ENCODE measurements around the gene WNT9B.

WNT9B gene

GRCh38 chr17:46876926-46877325 lies 25.5 kb downstream of the WNT9B start:
- no peaks in the 10 kb centered on the region for H3K36me3 Mint-ChIP-seq (ENCODE audit: low read depth)
- no peaks in the 10 kb centered on the region for H3K27me3 Mint-ChIP-seq (ENCODE audit: low read depth)
- no peaks in the 10 kb centered on the region for H3K4me1 Mint-ChIP-seq (ENCODE audit: low read depth)
- no peak overlapping the region for H3K4me3 Mint-ChIP-seq
- H3K27ac Mint-ChIP-seq, result no peak overlapping the region
- H3K9me3 Mint-ChIP-seq, result no peaks in the 10 kb centered on the region

GRCh38 chr17:46877466-46877865 lies 26.1 kb downstream of the WNT9B start:
- no peak overlapping the region for H3K4me3 Mint-ChIP-seq
- no peaks in the 10 kb centered on the region for H3K36me3 Mint-ChIP-seq (ENCODE audit: low read depth)
- H3K4me1 Mint-ChIP-seq (ENCODE audit: low read depth), result no peaks in the 10 kb centered on the region
- H3K9me3 Mint-ChIP-seq, result no peaks in the 10 kb centered on the region
- H3K27me3 Mint-ChIP-seq (ENCODE audit: low read depth), result no peaks in the 10 kb centered on the region
- H3K27ac Mint-ChIP-seq, result no peak overlapping the region

GRCh38 chr17:46878055-46878454 lies 26.7 kb downstream of the WNT9B start:
- H3K4me3 Mint-ChIP-seq, result no peak overlapping the region
- no peaks in the 10 kb centered on the region for H3K4me1 Mint-ChIP-seq (ENCODE audit: low read depth)
- H3K27ac Mint-ChIP-seq, result no peak overlapping the region
- no peaks in the 10 kb centered on the region for H3K9me3 Mint-ChIP-seq
- no peaks in the 10 kb centered on the region for H3K36me3 Mint-ChIP-seq (ENCODE audit: low read depth)
- no peaks in the 10 kb centered on the region for H3K27me3 Mint-ChIP-seq (ENCODE audit: low read depth)

GRCh38 chr17:46879101-46879500 lies 27.7 kb downstream of the WNT9B start:
- no peak overlapping the region for H3K27ac Mint-ChIP-seq
- no peaks in the 10 kb centered on the region for H3K36me3 Mint-ChIP-seq (ENCODE audit: low read depth)
- no peaks in the 10 kb centered on the region for H3K4me1 Mint-ChIP-seq (ENCODE audit: low read depth)
- H3K27me3 Mint-ChIP-seq (ENCODE audit: low read depth), result no peaks in the 10 kb centered on the region
- H3K4me3 Mint-ChIP-seq, result no peak overlapping the region
- no peaks in the 10 kb centered on the region for H3K9me3 Mint-ChIP-seq

- Mint-ChIP-seq H3K27ac (no peak overlapping the region), H3K9me3 (no peaks in the 10 kb centered on the region), H3K4me3 (no peak overlapping the region), H3K27me3 (ENCODE audit: low read depth) (no peaks in the 10 kb centered on the region), H3K4me1 (ENCODE audit: low read depth) (no peaks in the 10 kb centered on the region), H3K36me3 (ENCODE audit: low read depth) (no peaks in the 10 kb centered on the region)
Observed at GRCh38 chr17:46881015-46881414, 29.6 kb downstream of the WNT9B start.

GRCh38 chr17:46882666-46883065 lies 31.3 kb downstream of the WNT9B start:
- Mint-ChIP-seq H3K27ac (no peak overlapping the region), H3K9me3 (no peaks in the 10 kb centered on the region), H3K4me1 (ENCODE audit: low read depth) (no peaks in the 10 kb centered on the region), H3K36me3 (ENCODE audit: low read depth) (no peaks in the 10 kb centered on the region), H3K4me3 (no peak overlapping the region), H3K27me3 (ENCODE audit: low read depth) (peaks cover 7% of the 10 kb centered on the region)

GRCh38 chr17:46883871-46884520 lies 32.6 kb downstream of the WNT9B start:
- Mint-ChIP-seq H3K27ac (no peak overlapping the region), H3K9me3 (no peaks in the 10 kb centered on the region), H3K27me3 (ENCODE audit: low read depth) (peaks cover 12% of the 10 kb centered on the region), H3K4me1 (ENCODE audit: low read depth) (no peaks in the 10 kb centered on the region), H3K36me3 (ENCODE audit: low read depth) (no peaks in the 10 kb centered on the region), H3K4me3 (no peak overlapping the region)

GRCh38 chr17:46884552-46884951 lies 33.2 kb downstream of the WNT9B start:
- no peaks in the 10 kb centered on the region for H3K4me1 Mint-ChIP-seq (ENCODE audit: low read depth)
- no peak overlapping the region for H3K4me3 Mint-ChIP-seq
- no peaks in the 10 kb centered on the region for H3K9me3 Mint-ChIP-seq
- H3K27ac Mint-ChIP-seq, result no peak overlapping the region
- H3K36me3 Mint-ChIP-seq (ENCODE audit: low read depth), result no peaks in the 10 kb centered on the region
- peaks cover 12% of the 10 kb centered on the region for H3K27me3 Mint-ChIP-seq (ENCODE audit: low read depth)

- H3K4me3 Mint-ChIP-seq, result no peak overlapping the region
- peaks cover 13% of the 10 kb centered on the region for H3K27me3 Mint-ChIP-seq (ENCODE audit: low read depth)
- H3K4me1 Mint-ChIP-seq (ENCODE audit: low read depth), result no peaks in the 10 kb centered on the region
- H3K36me3 Mint-ChIP-seq (ENCODE audit: low read depth), result no peaks in the 10 kb centered on the region
- H3K27ac Mint-ChIP-seq, result no peak overlapping the region
- no peaks in the 10 kb centered on the region for H3K9me3 Mint-ChIP-seq
Observed at GRCh38 chr17:46885415-46886309, 34.3 kb downstream of the WNT9B start.

- Mint-ChIP-seq H3K27me3 (ENCODE audit: low read depth) (peaks cover 16% of the 10 kb centered on the region), H3K9me3 (no peaks in the 10 kb centered on the region), H3K4me1 (ENCODE audit: low read depth) (no peaks in the 10 kb centered on the region), H3K4me3 (no peak overlapping the region), H3K36me3 (ENCODE audit: low read depth) (no peaks in the 10 kb centered on the region), H3K27ac (no peak overlapping the region)
Observed at GRCh38 chr17:46886310-46886663, 34.9 kb downstream of the WNT9B start.

GRCh38 chr17:46887717-46888116 lies 36.3 kb downstream of the WNT9B start:
- Mint-ChIP-seq H3K4me1 (ENCODE audit: low read depth) (no peaks in the 10 kb centered on the region), H3K36me3 (ENCODE audit: low read depth) (no peaks in the 10 kb centered on the region), H3K4me3 (no peak overlapping the region), H3K9me3 (no peaks in the 10 kb centered on the region), H3K27ac (no peak overlapping the region), H3K27me3 (ENCODE audit: low read depth) (peaks cover 20% of the 10 kb centered on the region)

GRCh38 chr17:46888727-46889126 lies 37.3 kb downstream of the WNT9B start:
- H3K4me1 Mint-ChIP-seq (ENCODE audit: low read depth), result no peaks in the 10 kb centered on the region
- no peak overlapping the region for H3K27ac Mint-ChIP-seq
- H3K4me3 Mint-ChIP-seq, result no peak overlapping the region
- no peaks in the 10 kb centered on the region for H3K36me3 Mint-ChIP-seq (ENCODE audit: low read depth)
- no peaks in the 10 kb centered on the region for H3K9me3 Mint-ChIP-seq
- H3K27me3 Mint-ChIP-seq (ENCODE audit: low read depth), result peaks cover 20% of the 10 kb centered on the region

- peaks cover 20% of the 10 kb centered on the region for H3K27me3 Mint-ChIP-seq (ENCODE audit: low read depth)
- no peak overlapping the region for H3K4me3 Mint-ChIP-seq
- H3K4me1 Mint-ChIP-seq (ENCODE audit: low read depth), result no peaks in the 10 kb centered on the region
- H3K36me3 Mint-ChIP-seq (ENCODE audit: low read depth), result no peaks in the 10 kb centered on the region
- no peak overlapping the region for H3K27ac Mint-ChIP-seq
- no peaks in the 10 kb centered on the region for H3K9me3 Mint-ChIP-seq
Observed at GRCh38 chr17:46889519-46889918, 38.1 kb downstream of the WNT9B start.

- H3K9me3 Mint-ChIP-seq, result no peaks in the 10 kb centered on the region
- H3K4me1 Mint-ChIP-seq (ENCODE audit: low read depth), result no peaks in the 10 kb centered on the region
- H3K27ac Mint-ChIP-seq, result no peak overlapping the region
- H3K27me3 Mint-ChIP-seq (ENCODE audit: low read depth), result peaks cover 20% of the 10 kb centered on the region
- H3K36me3 Mint-ChIP-seq (ENCODE audit: low read depth), result no peaks in the 10 kb centered on the region
- H3K4me3 Mint-ChIP-seq, result no peak overlapping the region
Observed at GRCh38 chr17:46889992-46890564, 38.7 kb downstream of the WNT9B start.

- H3K27me3 Mint-ChIP-seq (ENCODE audit: low read depth), result peaks cover 20% of the 10 kb centered on the region
- H3K4me1 Mint-ChIP-seq (ENCODE audit: low read depth), result no peaks in the 10 kb centered on the region
- no peak overlapping the region for H3K27ac Mint-ChIP-seq
Observed at GRCh38 chr17:46890638-46891037, 39.3 kb downstream of the WNT9B start.

More at GRCh38 chr17:46890638-46891037, 39.3 kb downstream of the WNT9B start:
- no peak overlapping the region for H3K4me3 Mint-ChIP-seq
- H3K36me3 Mint-ChIP-seq (ENCODE audit: low read depth), result no peaks in the 10 kb centered on the region
- H3K9me3 Mint-ChIP-seq, result no peaks in the 10 kb centered on the region
